HepG2 (cell line): ENCODE data around the gene ZSCAN21. TPM values are rescaled to one million over a fixed set of nuclear protein-coding genes. Genes with fewer than 3 reads are reported as not detected.

Source experiments
- FOXK1 ChIP-seq: sonication (generic); formaldehyde crosslinking; IDR thresholded peaks from 2 replicates; pipeline ENCODE4 v1.4.0; 2020; ENCODE audit warnings: low read depth, missing genetic modification reagents, borderline replicate concordance
- FOXM1 ChIP-seq: sonication (generic); formaldehyde crosslinking; IDR thresholded peaks from 2 replicates; pipeline ENCODE4 v1.5.0; 2020; ENCODE audit warnings: missing genetic modification reagents
- GATAD1 ChIP-seq: IDR thresholded peaks from 2 replicates; pipeline ENCODE4 v1.6.1; 2016; ENCODE audit warnings: missing genetic modification reagents, missing compliant biosample characterization
- GTF3A ChIP-seq: sonication (generic); formaldehyde crosslinking; conservative IDR thresholded peaks from 2 replicates; pipeline ENCODE4 v1.4.0; 2020; ENCODE audit warnings: mild to moderate bottlenecking, missing genetic modification reagents
- HMGA1 ChIP-seq: sonication (generic); formaldehyde crosslinking; conservative IDR thresholded peaks from 2 replicates; pipeline ENCODE4 v1.4.0; 2020; ENCODE audit warnings: missing genetic modification reagents
- HNRNPH1 ChIP-seq: fragments of 200-400 bp; formaldehyde crosslinking; optimal IDR thresholded peaks from 2 replicates; pipeline ENCODE3; 2017; ENCODE audit warnings: mild to moderate bottlenecking, low read depth, low read length
- MAF1 ChIP-seq: sonication (generic); formaldehyde crosslinking; IDR thresholded peaks from 2 replicates; pipeline ENCODE4 v1.5.0; 2020; ENCODE audit warnings: missing genetic modification reagents, borderline replicate concordance
- MIER2 ChIP-seq: IDR thresholded peaks from 2 replicates; pipeline ENCODE4 v1.6.1; 2016; ENCODE audit warnings: missing biosample characterization, missing genetic modification reagents
- NR1H2 ChIP-seq: sonication (generic); formaldehyde crosslinking; IDR thresholded peaks from 2 replicates; pipeline ENCODE4 v1.8.1; 2022; ENCODE audit warnings: low read depth, missing genetic modification reagents, borderline replicate concordance
- SIN3B ChIP-seq: fragments of 150-350 bp; IDR thresholded peaks from 2 replicates; pipeline ENCODE4 v1.6.1; 2014; ENCODE audit warnings: low read length
- SMAD3 ChIP-seq: sonication (generic); formaldehyde crosslinking; IDR thresholded peaks from 2 replicates; pipeline ENCODE4 v1.4.0; 2020; ENCODE audit warnings: missing genetic modification reagents
- SOX5 ChIP-seq: IDR thresholded peaks from 2 replicates; pipeline ENCODE4 v1.6.1; 2016; ENCODE audit warnings: borderline replicate concordance
- SOX6 ChIP-seq, 2 experiments: fragments of 450-650 bp in 1 of 2; sonication (generic) in 1 of 2; formaldehyde crosslinking in 1 of 2; IDR thresholded peaks; 2 replicates each; pipeline versions ENCODE4 v1.4.0 to v1.6.1; 2017 to 2020; ENCODE audit warnings: antibody characterized with exemption in 1 of 2, mild to moderate bottlenecking in 1 of 2, missing genetic modification reagents in 1 of 2
- ZFP36 ChIP-seq: fragments of 150-350 bp; IDR thresholded peaks from 2 replicates; pipeline ENCODE4 v1.6.1; 2018; ENCODE audit warnings: borderline replicate concordance, low read length, low read depth; ENCODE audit not compliant: partially characterized antibody
- ZNF513 ChIP-seq: sonication (generic); formaldehyde crosslinking; conservative IDR thresholded peaks from 2 replicates; pipeline ENCODE4 v1.5.0; 2020; ENCODE audit warnings: missing genetic modification reagents
- ZNF878 ChIP-seq: sonication (generic); formaldehyde crosslinking; IDR thresholded peaks from 2 replicates; pipeline ENCODE4 v1.8.1; 2023; ENCODE audit warnings: mild to moderate bottlenecking, missing genetic modification reagents, moderate library complexity
- polyA plus RNA-seq, 8 experiments: library from polyadenylated mRNA; depleted of rRNA in 3 of 8; stranded (reverse) in 7 of 8; unstranded in 1 of 8; fragments of >200 nt; fragmentation: Illumina TruSeq in 4 of 8; extraction: Trizol in 4 of 8; gene quantifications; 2 replicates each; pipeline versions ENCODE4 v1.2.1 to v1.2.3, GENCODE V29; 2011 to 2016; ENCODE audit warnings: low read depth in 4 of 8, missing spikeins in 1 of 8, mixed read lengths in 1 of 8; ENCODE audit not compliant: insufficient read depth in 1 of 8
- total RNA-seq, 5 experiments: library from RNA; depleted of rRNA; stranded (reverse); fragments of >200 nt; fragmentation: Illumina TruSeq; extraction: Trizol; gene quantifications; 2 replicates each; pipeline ENCODE4 v1.2.3, GENCODE V29; 2016; ENCODE audit warnings: low read depth in 1 of 5
- TF ChIP-seq, protein P1 (sequence below): sonication (generic); formaldehyde crosslinking; IDR thresholded peaks from 2 replicates; pipeline ENCODE4 v1.4.0; 2020; ENCODE audit warnings: missing genetic modification reagents, borderline replicate concordance
- TF ChIP-seq, protein P2 (sequence below): sonication (generic); formaldehyde crosslinking; IDR thresholded peaks from 2 replicates; pipeline ENCODE4 v1.4.0; 2020; ENCODE audit warnings: mild to moderate bottlenecking, missing genetic modification reagents, borderline replicate concordance
- TF ChIP-seq, protein P3 (sequence below), 2 experiments: fragments of 450-650 bp in 1 of 2; sonication (generic) in 1 of 2; formaldehyde crosslinking; IDR thresholded peaks; 2 replicates each; pipeline versions ENCODE4 v1.5.0 to v1.8.0; 2020 to 2022; ENCODE audit warnings: mild to moderate bottlenecking in 1 of 2, missing genetic modification reagents in 1 of 2
- TF ChIP-seq, protein P4 (sequence below): IDR thresholded peaks from 2 replicates; pipeline ENCODE4 v1.6.1; 2016

ZSCAN21 gene
- total and polyA plus RNA-seq, 2 of the 13 experiments (the other 11 are each of a cell fraction or from before 2014, with no cell fraction given) = 7.0 to 10.0 TPM

DNA sequence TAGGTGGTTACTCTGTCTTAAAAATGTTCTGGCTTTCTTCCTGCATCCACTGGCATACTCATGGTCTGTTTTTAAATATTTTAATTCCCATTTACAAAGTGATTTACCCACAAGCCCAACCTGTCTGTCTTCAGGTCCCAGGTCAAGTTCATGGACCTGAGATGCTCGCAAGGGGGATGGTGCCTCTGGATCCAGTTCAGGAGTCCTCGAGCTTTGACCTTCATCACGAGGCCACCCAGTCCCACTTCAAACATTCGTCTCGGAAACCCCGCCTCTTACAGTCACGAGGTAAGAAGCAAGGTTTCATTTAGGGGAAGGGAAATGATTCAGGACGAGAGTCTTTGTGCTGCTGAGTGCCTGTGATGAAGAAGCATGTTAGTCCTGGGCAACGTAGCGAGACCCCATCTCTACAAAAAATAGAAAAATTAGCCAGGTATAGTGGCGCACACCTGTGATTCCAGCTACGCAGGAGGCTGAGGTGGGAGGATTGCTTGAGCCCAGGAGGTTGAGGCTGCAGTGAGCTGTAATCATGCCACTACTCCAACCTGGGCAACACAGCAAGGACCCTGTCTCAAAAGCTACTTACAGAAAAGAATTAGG is 25.5 kb upstream of the ZSCAN21 start (continued):
- TF ChIP-seq, protein P1, sequence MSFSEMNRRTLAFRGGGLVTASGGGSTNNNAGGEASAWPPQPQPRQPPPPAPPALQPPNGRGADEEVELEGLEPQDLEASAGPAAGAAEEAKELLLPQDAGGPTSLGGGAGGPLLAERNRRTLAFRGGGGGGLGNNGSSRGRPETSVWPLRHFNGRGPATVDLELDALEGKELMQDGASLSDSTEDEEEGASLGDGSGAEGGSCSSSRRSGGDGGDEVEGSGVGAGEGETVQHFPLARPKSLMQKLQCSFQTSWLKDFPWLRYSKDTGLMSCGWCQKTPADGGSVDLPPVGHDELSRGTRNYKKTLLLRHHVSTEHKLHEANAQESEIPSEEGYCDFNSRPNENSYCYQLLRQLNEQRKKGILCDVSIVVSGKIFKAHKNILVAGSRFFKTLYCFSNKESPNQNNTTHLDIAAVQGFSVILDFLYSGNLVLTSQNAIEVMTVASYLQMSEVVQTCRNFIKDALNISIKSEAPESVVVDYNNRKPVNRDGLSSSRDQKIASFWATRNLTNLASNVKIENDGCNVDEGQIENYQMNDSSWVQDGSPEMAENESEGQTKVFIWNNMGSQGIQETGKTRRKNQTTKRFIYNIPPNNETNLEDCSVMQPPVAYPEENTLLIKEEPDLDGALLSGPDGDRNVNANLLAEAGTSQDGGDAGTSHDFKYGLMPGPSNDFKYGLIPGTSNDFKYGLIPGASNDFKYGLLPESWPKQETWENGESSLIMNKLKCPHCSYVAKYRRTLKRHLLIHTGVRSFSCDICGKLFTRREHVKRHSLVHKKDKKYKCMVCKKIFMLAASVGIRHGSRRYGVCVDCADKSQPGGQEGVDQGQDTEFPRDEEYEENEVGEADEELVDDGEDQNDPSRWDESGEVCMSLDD (CRISPR knock-in tag) = no peak
- TF ChIP-seq HNRNPH1 = no peak
- TF ChIP-seq GATAD1 (CRISPR knock-in tag) = no peak
- TF ChIP-seq, protein P2, sequence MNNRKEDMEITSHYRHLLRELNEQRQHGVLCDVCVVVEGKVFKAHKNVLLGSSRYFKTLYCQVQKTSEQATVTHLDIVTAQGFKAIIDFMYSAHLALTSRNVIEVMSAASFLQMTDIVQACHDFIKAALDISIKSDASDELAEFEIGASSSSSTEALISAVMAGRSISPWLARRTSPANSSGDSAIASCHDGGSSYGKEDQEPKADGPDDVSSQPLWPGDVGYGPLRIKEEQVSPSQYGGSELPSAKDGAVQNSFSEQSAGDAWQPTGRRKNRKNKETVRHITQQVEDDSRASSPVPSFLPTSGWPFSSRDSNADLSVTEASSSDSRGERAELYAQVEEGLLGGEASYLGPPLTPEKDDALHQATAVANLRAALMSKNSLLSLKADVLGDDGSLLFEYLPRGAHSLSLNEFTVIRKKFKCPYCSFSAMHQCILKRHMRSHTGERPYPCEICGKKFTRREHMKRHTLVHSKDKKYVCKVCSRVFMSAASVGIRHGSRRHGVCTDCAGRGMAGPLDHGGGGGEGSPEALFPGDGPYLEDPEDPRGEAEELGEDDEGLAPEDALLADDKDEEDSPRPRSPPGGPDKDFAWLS = no peak
- no peak for TF ChIP-seq NR1H2 (CRISPR knock-in tag)
- no peak for TF ChIP-seq ZNF513 (CRISPR knock-in tag)
- TF ChIP-seq MAF1 = no peak
- TF ChIP-seq SMAD3 (CRISPR knock-in tag) = 0 out of 2 replicates have a peak, but pooled peaks have one; percentile 44
- no peak for TF ChIP-seq ZFP36
- TF ChIP-seq SIN3B = no peak
- no peak for TF ChIP-seq MIER2 (CRISPR knock-in tag)
- TF ChIP-seq, protein P3, sequence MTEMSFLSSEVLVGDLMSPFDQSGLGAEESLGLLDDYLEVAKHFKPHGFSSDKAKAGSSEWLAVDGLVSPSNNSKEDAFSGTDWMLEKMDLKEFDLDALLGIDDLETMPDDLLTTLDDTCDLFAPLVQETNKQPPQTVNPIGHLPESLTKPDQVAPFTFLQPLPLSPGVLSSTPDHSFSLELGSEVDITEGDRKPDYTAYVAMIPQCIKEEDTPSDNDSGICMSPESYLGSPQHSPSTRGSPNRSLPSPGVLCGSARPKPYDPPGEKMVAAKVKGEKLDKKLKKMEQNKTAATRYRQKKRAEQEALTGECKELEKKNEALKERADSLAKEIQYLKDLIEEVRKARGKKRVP (CRISPR knock-in tag; IDR thresholded peaks at IDR 0.05) = no peak
- TF ChIP-seq, protein P4, sequence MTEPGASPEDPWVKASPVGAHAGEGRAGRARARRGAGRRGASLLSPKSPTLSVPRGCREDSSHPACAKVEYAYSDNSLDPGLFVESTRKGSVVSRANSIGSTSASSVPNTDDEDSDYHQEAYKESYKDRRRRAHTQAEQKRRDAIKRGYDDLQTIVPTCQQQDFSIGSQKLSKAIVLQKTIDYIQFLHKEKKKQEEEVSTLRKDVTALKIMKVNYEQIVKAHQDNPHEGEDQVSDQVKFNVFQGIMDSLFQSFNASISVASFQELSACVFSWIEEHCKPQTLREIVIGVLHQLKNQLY (CRISPR knock-in tag) = peak; percentile 82
- no peak for TF ChIP-seq GTF3A (CRISPR knock-in tag)
- TF ChIP-seq FOXK1 (CRISPR knock-in tag) = peak; percentile 79; the same call in 1 of the 2 replicates
- no peak for TF ChIP-seq HMGA1 (CRISPR knock-in tag)
- no peak for TF ChIP-seq SOX6 (IDR thresholded peaks at IDR 0.05)
- TF ChIP-seq SOX6 (CRISPR knock-in tag; IDR thresholded peaks at IDR 0.05) = peak; percentile 77
- TF ChIP-seq ZNF878 (CRISPR knock-in tag) = no peak
- TF ChIP-seq FOXM1 (CRISPR knock-in tag) = no peak
- TF ChIP-seq SOX5 = peak; percentile 58; the same call in 1 of the 2 replicates
